ENCODE data around the gene FAHD2B.
"Not testable (repeated sequence)": the region's sequence is repeated elsewhere in the genome, so short reads cannot be mapped to it uniquely, and the experiment has no call there.

Gene FAHD2B

GRCh38 chr2:97094772-97095611 is at the start of gene FAHD2B:
Gene FAHD2B, minus strand, starts transcription at chr2:97094882. Its CDS starts 3,176 bp downstream, at chr2:97091706.
- Mint-ChIP-seq H3K27ac (peak within 1 kb of the TSS in 2 of 3 experiments; percentile 38 to 45), H3K4me3 (peak within 1 kb of the TSS; percentile 82 to 87 (median 86))
- not testable (repeated sequence) for H3K4me1 Mint-ChIP-seq; H3K36me3 Mint-ChIP-seq (ENCODE audit: low read depth); H3K27me3 Mint-ChIP-seq (ENCODE audit: low read depth); H3K9me3 Mint-ChIP-seq

DNA sequence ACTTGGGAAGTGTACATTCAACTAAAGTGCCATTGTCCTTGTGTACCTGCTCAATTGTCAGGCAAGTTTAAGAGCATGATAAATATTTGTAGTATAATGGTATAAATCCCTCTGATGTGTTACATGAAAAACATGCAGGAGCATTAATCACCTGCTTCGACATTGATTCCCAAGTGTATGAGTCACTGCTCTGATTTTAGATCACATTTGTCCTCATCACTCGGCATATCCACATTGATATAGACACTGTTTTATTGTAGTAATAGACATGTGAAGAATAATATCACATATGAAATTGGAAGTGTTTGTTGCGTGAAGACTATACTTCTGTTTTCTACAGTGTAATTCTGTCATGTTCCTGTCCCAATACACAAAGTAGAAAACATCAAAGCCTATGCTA is 49.3 kb upstream of the FAHD2B start:
- not testable (repeated sequence) for H3K27ac Mint-ChIP-seq; H3K27me3 Mint-ChIP-seq (ENCODE audit: low read depth); H3K4me3 Mint-ChIP-seq; H3K9me3 Mint-ChIP-seq
- peaks cover 22% of the 10 kb centered on the region for H3K36me3 Mint-ChIP-seq (ENCODE audit: low read depth)
- peaks cover 11% of the 10 kb centered on the region for H3K4me1 Mint-ChIP-seq

GRCh38 chr2:97129090-97129489 is 34.4 kb upstream of the FAHD2B start:
- not testable (repeated sequence) for H3K27ac Mint-ChIP-seq; H3K9me3 Mint-ChIP-seq; H3K27me3 Mint-ChIP-seq (ENCODE audit: low read depth); H3K4me1 Mint-ChIP-seq; H3K4me3 Mint-ChIP-seq
- peaks cover 32% of the 10 kb centered on the region for H3K36me3 Mint-ChIP-seq (ENCODE audit: low read depth)

GRCh38 chr2:97113882-97114255 is 19.2 kb upstream of the FAHD2B start:
- Mint-ChIP-seq H3K4me3 (peak overlapping the region; percentile 96 to 100 (median 99)), H3K27ac (peak overlapping the region; percentile 93 to 98 (median 96)), H3K27me3 (ENCODE audit: low read depth) (peaks cover 18% of the 10 kb centered on the region)
- H3K36me3 Mint-ChIP-seq (ENCODE audit: low read depth); H3K9me3 Mint-ChIP-seq; H3K4me1 Mint-ChIP-seq: not testable (repeated sequence)

- H3K36me3 Mint-ChIP-seq (ENCODE audit: low read depth); H3K9me3 Mint-ChIP-seq; H3K4me1 Mint-ChIP-seq: not testable (repeated sequence)
- Mint-ChIP-seq H3K27me3 (ENCODE audit: low read depth) (peaks cover 20% of the 10 kb centered on the region), H3K4me3 (peak within 1 kb of the TSS; percentile 99 to 100 (median 99)), H3K27ac (peak within 1 kb of the TSS; percentile 98 to 100 (median 99))
- TF ChIP-seq, protein P1, sequence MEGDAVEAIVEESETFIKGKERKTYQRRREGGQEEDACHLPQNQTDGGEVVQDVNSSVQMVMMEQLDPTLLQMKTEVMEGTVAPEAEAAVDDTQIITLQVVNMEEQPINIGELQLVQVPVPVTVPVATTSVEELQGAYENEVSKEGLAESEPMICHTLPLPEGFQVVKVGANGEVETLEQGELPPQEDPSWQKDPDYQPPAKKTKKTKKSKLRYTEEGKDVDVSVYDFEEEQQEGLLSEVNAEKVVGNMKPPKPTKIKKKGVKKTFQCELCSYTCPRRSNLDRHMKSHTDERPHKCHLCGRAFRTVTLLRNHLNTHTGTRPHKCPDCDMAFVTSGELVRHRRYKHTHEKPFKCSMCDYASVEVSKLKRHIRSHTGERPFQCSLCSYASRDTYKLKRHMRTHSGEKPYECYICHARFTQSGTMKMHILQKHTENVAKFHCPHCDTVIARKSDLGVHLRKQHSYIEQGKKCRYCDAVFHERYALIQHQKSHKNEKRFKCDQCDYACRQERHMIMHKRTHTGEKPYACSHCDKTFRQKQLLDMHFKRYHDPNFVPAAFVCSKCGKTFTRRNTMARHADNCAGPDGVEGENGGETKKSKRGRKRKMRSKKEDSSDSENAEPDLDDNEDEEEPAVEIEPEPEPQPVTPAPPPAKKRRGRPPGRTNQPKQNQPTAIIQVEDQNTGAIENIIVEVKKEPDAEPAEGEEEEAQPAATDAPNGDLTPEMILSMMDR (IDR thresholded peaks at IDR 0.05; ENCODE audit: unreplicated experiment in 3 of 3) = peak; percentile 36 to 40 (median 37)
These were observed 18.6 kb upstream of the FAHD2B start, which contains the start of gene ANKRD36 for GRCh38 chr2:97113050-97113881. Gene ANKRD36, plus strand, starts transcription at chr2:97113153. Its CDS starts 587 bp downstream, at chr2:97113740.

- peak overlapping the region; percentile 98 to 100 (median 99) for H3K27ac Mint-ChIP-seq
- not testable (repeated sequence) for H3K9me3 Mint-ChIP-seq; H3K4me1 Mint-ChIP-seq; H3K36me3 Mint-ChIP-seq (ENCODE audit: low read depth)
- TF ChIP-seq, protein P1 (IDR thresholded peaks at IDR 0.05; ENCODE audit: unreplicated experiment in 3 of 3) = peak; percentile 87 to 96 (median 88)
- peak overlapping the region; percentile 90 to 99 (median 99) for H3K4me3 Mint-ChIP-seq
- peaks cover 21% of the 10 kb centered on the region for H3K27me3 Mint-ChIP-seq (ENCODE audit: low read depth)
These were observed 17.8 kb upstream of the FAHD2B start for GRCh38 chr2:97112320-97113049.

DNA sequence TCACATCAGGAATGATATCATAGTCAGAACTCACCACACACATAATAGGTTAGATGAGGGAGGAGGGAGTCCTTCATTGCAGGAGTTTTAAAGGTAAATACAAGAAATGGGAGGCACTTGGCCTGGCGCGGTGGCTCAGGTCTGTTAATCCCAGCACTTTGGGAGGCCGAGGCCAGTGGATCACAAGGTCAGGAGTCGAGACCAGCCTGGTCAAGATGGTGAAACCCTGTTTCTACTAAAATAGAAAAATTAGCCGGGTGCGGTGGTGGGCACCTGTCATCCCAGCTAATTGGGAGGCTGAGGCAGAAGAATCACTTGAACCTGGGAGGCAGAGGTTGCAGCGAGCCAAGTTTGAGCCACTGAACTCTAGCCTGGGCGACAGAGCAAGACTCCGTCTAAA is 16.6 kb upstream of the FAHD2B start:
- not testable (repeated sequence) for H3K4me1 Mint-ChIP-seq; H3K27ac Mint-ChIP-seq; H3K9me3 Mint-ChIP-seq; H3K36me3 Mint-ChIP-seq (ENCODE audit: low read depth)
- peaks cover 27% of the 10 kb centered on the region for H3K27me3 Mint-ChIP-seq (ENCODE audit: low read depth)
- peak overlapping the region in 2 of 3 experiments; percentile 30 to 34 for H3K4me3 Mint-ChIP-seq

- not testable (repeated sequence) for H3K4me1 Mint-ChIP-seq; H3K36me3 Mint-ChIP-seq (ENCODE audit: low read depth); H3K4me3 Mint-ChIP-seq; H3K27ac Mint-ChIP-seq
- H3K9me3 Mint-ChIP-seq = peaks cover 23% of the 10 kb centered on the region
- peaks cover 27% of the 10 kb centered on the region for H3K27me3 Mint-ChIP-seq (ENCODE audit: low read depth)
These were observed 12.2 kb upstream of the FAHD2B start for GRCh38 chr2:97106878-97107277.

GRCh38 chr2:97098786-97099372 is 4.2 kb upstream of the FAHD2B start:
- H3K36me3 Mint-ChIP-seq (ENCODE audit: low read depth); H3K4me1 Mint-ChIP-seq; H3K27me3 Mint-ChIP-seq (ENCODE audit: low read depth); H3K27ac Mint-ChIP-seq: not testable (repeated sequence)
- Mint-ChIP-seq H3K4me3 (peak overlapping the region in 2 of 3 experiments; percentile 7 to 42), H3K9me3 (peaks cover 17% of the 10 kb centered on the region)

Measured in nephron (organoid).